HS-27A (cell line): ENCODE results near the gene TFAP2D.

Source experiments
- DNase-seq: peaks from one replicate; pipeline ENCODE4 v3.0.0-alpha.2; 2012; ENCODE audit warnings: low read depth, missing footprints

The TFAP2D gene

DNA sequence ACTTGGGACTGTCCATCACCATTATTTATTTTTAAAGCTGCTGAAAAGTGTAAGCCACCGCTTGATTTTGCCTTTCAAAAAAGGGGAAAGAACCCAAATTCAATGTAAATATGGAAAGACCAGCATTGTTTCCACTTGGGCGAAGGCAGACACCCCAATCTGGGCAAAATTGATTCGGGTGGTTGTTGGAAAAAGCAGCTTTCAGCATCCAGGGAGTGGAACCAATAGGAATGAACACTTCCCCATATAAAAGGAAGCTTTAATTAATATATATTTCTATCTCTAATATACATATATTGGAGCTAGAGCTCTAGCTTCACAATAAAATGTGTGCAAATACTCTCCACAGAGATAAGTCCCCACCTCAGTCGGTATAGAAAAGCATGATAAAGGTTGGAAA lies at the start of gene TFAP2D:
TFAP2D (plus strand) TSS at position 301 of the 400 bp plus-strand sequence. CDS start 530 bp downstream, outside the sequence.
- no peak for DNase-seq

- no peak for DNase-seq
Measured at GRCh38 chr6:50663806-50664205, 49.5 kb upstream of the TFAP2D start.

- no peak for DNase-seq
Measured at GRCh38 chr6:50666089-50666488, 47.2 kb upstream of the TFAP2D start.

- no peak for DNase-seq
Measured at GRCh38 chr6:50681213-50681824, 32.0 kb upstream of the TFAP2D start.

DNA sequence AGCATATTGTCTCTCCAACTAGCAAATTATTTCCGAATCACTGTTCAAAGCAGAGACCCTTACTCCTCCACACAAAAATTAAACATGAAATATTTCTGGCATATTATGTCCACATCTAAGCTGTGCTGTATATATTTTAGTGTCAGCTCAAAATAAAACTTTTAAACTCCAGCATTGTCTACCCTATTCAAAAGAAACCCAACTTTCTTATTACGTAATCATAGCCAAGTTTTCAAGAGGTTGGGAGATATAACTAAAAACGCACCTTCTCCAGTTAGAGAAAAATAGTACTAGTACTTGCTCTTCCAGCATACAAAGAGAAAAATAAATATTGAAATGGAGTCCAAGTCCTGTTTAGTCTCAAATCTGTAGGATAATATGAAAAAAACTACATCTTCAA lies 24.1 kb upstream of the TFAP2D start:
- no peak for DNase-seq

DNA sequence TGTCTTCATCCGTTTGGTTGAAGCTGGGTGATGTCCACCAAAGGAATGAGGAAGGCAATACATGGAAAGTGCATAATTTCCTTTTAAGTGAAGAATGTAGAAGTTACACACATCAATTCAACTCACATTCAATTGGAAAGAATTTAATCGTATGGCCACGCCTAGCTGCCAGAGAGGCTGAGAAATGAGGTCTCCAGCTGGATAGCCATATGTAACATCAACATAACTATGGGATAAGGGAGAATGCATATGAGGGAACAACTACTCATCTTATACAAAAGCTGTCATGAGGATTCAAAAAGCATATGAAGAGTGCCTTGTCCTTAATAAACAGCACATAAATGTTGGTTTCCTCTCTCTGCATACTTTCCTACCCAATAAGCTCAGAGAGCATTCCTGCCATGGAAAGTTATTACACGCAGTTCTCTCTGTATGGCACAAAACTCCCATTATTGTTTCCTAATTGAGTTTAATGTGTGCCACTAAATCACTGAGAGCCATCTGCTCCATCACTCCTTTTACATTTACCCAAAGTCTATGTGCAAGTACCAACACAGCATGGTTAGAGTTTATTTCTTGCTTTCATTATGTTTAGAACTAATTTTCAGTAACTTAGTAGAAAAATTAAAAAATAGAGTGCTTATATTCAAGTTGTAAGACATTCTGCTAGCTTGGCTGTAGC lies 21.4 kb upstream of the TFAP2D start:
- no peak for DNase-seq

DNA sequence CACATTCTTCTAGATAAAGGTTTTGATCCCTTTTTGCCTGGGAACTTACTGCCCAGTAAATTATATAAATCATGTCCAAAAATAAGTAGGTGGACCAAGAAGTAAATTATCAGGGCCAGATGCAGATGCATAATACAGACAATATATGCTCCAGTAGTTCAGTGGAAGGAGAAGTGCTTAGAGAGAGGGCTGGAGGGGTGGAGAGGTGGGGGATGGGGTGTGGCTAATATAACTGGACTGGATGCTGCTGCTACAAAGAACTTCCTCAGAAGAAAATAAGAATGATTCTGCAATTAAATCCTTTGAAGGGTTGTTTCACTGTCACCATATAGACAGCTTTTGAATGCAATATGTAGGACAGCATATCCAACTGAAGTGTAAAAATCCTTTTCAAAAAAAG lies 14.8 kb upstream of the TFAP2D start:
- DNase-seq = no peak

GRCh38 chr6:50699051-50699775 lies 14.1 kb upstream of the TFAP2D start:
- DNase-seq = no peak

DNA sequence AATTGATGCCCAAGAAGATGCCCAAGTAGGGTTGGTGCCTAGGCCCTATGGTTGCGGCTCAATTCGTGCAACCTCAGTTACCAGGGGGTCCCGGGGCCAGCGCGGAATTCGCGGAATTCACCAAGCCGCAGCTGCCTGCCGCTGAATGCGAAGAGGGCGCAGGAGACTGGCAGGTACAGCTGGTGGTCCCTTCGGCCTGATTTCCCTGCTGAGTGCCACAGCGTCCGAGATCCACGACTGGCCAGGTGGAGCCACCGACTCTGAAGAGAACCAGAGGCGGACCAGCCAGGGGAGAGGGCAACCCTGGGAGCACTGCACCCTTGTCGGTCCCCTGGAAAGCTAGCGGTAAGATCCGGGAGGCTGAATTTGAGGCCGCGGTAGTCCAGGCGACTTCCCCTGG lies 6.8 kb upstream of the TFAP2D start:
- no peak for DNase-seq

- DNase-seq = no peak
Measured at GRCh38 chr6:50707191-50707590, 6.1 kb upstream of the TFAP2D start.

DNA sequence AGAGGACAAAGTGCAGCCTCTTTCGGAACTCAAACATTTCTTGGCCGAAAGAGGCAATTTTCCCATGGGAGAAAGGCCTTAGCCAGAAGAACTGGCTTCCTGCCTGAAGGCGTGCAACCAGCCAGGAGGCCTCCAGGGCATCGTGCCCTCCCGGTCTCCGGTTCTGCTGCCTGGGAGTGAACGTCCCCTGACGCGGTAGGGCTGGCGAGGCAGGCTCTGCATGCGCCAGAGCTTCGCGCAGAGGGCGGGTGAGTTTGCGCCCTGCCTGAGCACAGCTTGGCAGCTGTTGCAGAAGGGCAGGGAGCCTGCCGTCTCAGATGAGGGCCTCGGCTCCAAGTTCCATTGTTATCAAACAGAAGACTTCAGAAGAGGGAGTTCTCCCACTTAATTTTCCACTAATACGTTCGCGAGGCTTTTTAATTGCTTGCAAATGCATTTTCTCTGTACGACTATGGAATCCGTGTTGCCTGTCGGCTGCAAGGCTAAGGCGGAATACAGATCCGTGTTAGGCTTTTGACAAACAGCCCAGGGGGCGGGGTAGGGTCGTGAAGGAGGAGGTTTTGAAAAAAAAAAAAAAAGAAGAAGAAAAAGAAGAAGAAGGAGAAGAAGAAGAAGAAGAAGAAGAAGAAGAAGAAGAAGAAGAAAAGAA lies 5.5 kb upstream of the TFAP2D start:
- no peak for DNase-seq

GRCh38 chr6:50708664-50709365 lies 4.5 kb upstream of the TFAP2D start:
- no peak for DNase-seq

GRCh38 chr6:50709366-50709734 lies 4.0 kb upstream of the TFAP2D start:
- no peak for DNase-seq

DNA sequence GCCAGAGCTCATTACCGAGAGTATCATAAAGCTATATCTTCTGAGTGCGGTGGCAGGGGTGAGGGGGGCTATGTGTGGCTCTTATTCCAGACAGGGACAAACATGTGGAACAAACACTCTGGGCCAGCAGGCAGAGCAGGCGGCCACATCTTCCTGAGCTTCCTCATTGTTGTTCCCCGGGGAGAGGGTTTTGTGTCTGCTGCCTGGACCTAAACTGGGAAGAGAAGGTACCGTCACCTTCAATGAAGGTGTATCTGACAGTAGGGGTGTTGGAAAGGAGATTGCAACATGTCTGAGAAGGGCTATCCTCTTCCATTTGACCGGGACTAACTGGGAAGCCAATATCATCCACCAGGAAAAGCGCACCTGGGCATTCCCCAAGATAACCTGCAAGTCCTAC lies 1.6 kb upstream of the TFAP2D start:
- no peak for DNase-seq

DNA sequence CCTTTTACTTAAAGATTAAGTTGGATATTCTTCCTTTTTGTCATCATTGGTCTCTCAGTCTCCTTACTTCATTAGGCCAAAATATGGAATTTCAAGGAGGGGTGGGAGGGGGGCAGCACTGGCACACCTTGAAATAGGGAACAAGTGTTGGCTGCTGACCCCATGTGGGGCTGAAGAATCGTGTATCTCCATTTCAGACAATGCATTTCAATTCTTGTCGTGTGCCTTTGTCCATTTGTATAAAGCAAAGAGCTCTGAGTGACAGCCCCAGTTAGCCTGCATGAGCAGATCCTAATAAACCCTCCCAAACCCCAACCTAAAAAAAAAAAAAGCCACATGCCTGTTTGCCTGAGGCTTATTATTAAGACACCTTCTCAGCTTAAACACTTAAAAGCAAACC lies 1.0 kb upstream of the TFAP2D start:
- no peak for DNase-seq

GRCh38 chr6:50713977-50714486 lies 706 bp downstream of the TFAP2D start:
- no peak for DNase-seq

- DNase-seq = no peak
Measured at GRCh38 chr6:50714487-50715379, 1.4 kb downstream of the TFAP2D start.

DNA sequence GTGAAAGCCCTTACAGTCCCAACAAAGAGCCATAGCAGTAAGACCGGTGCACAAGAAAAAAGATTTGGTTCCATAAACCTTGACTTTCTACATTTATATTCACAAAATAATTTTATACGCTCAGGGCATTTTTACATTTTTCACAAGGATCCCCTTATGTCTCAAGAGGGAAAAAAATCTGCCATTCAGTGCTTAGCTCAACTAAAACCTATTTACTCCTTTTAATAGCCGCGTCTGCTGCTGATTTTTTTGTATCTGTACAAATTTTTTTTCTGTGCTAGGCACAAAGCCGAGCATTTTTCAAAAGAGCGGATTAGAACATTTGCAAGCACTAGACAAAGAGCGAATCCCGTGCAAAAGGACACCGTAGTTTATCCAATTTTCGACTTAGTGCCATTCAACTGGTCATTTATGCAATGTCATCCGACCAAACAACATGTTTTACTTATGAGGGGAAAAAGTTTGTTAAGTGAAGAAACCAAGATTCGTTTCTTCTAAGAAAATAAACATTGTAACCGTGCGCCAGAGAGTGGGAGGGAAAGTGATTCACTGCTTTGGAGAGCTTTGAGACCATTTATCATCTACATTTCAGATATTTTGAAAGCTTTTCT lies 3.7 kb downstream of the TFAP2D start:
- DNase-seq = no peak

DNA sequence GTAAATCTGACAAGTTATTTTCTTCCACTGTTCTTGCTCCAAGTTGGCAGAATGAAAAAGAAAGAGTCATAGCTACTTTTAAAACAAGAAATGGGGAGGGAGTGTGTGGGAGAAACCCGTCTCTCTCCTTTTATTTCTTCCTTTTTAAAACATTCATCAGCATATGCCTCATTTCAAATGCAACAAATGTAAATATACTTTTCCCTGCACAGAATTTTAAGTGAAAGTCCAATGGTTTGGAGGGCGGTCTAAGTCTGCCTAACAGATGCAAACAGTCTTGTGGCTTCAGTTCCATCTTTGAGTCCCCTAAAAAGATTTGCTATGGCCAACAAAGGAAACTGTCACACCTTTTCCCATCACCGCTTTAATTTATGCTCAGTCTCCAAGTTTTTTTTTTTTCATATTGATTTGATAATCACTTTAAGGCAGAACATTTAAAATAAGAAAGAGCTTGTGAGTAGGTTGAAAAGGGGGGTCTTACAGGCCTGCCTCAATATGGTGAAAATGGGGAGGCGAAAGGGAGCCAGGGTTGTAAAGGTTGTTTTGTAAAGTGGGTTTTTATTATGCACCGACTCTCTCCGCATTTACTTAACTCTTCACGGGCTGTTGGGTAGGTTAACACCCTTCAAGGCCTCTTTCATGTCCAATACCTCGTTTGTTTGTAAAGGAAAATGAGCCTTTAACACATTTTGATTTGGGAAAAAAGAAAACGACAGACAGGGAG lies 4.6 kb downstream of the TFAP2D start:
- DNase-seq = no peak

GRCh38 chr6:50718566-50718965 lies 5.2 kb downstream of the TFAP2D start:
- DNase-seq = no peak
